ENCODE measurements around the gene REL. TPM values are rescaled to one million over a fixed set of nuclear protein-coding genes. Genes with fewer than 3 reads are reported as not detected.

REL gene
- total RNA-seq, 1 experiment from 2014 or later = 57.0 TPM

Small RNA genes within 50 kb of the gene (small RNA-seq; reads per million reads assigned to genes)
- not detected for gene RN7SL632P
- not detected for gene RNU4-51P

Other genes starting within 250 kb of the REL start
- 21.1 and 41.3 TPM in 2 replicates for gene PAPOLG, start 125.3 kb upstream of the REL start, total RNA-seq (2014; rRNA removed; shearing (Covaris generic); ENCODE audit: low replicate concordance)
- 17.4 and 32.6 TPM in 2 replicates for gene PEX13, start 136.1 kb downstream of the REL start, total RNA-seq (2014; rRNA removed; shearing (Covaris generic); ENCODE audit: low replicate concordance)
- gene PUS10, start 136.7 kb downstream of the REL start, total RNA-seq (2014; rRNA removed; shearing (Covaris generic); ENCODE audit: low replicate concordance) = 11.8 and 18.8 TPM in 2 replicates
- gene SANBR, start 184.3 kb downstream of the REL start, total RNA-seq (2014; rRNA removed; shearing (Covaris generic); ENCODE audit: low replicate concordance) = 11.2 and 13.3 TPM in 2 replicates